Stimulated activated CD8-positive, alpha-beta memory T cell treated with anti-CD3 and anti-CD28 coated beads, Interleukin-4, amount 100 ng/mL, for 48 hours (primary cell): ENCODE data around the gene CD7.

Source experiments
- DNase-seq: peaks from one replicate; pipeline ENCODE4 v3.0.0-alpha.2; 2020

Gene CD7

GRCh38 chr17:82346342-82347300 is 29.2 kb upstream of the CD7 start:
- DNase-seq = no peak

- no peak for DNase-seq
These were observed 28.0 kb upstream of the CD7 start for GRCh38 chr17:82345151-82345976.

GRCh38 chr17:82344175-82344907 is 26.9 kb upstream of the CD7 start:
- no peak for DNase-seq

- DNase-seq = no peak
These were observed 26.2 kb upstream of the CD7 start for GRCh38 chr17:82343560-82343959.

- no peak for DNase-seq
These were observed 25.1 kb upstream of the CD7 start for GRCh38 chr17:82342361-82343079.

GRCh38 chr17:82339634-82340580 is 22.5 kb upstream of the CD7 start:
- DNase-seq = no peak

GRCh38 chr17:82338858-82339633 is 21.6 kb upstream of the CD7 start:
- DNase-seq = no peak

- no peak for DNase-seq
These were observed 17.4 kb upstream of the CD7 start for GRCh38 chr17:82334622-82335394.

GRCh38 chr17:82334204-82334621 is 16.8 kb upstream of the CD7 start:
- no peak for DNase-seq

- DNase-seq = no peak
These were observed 16.1 kb upstream of the CD7 start, which contains the start of gene SECTM1 for GRCh38 chr17:82333279-82334171. TSS of gene SECTM1 (minus strand) at chr17:82333766. CDS start at chr17:82327240, 6,526 bp downstream.

- DNase-seq = no peak
These were observed 15.4 kb upstream of the CD7 start for GRCh38 chr17:82332669-82333278.

GRCh38 chr17:82331345-82331939 is 14.0 kb upstream of the CD7 start:
- no peak for DNase-seq

- DNase-seq = no peak
These were observed 13.2 kb upstream of the CD7 start for GRCh38 chr17:82330322-82331239.

- no peak for DNase-seq
These were observed 12.4 kb upstream of the CD7 start for GRCh38 chr17:82329683-82330321.

GRCh38 chr17:82328994-82329507 is 11.6 kb upstream of the CD7 start:
- no peak for DNase-seq
